Activated CD8-positive, alpha-beta memory T cell treated with anti-CD3 and anti-CD28 coated beads, Interleukin-2, amount 50 U/mL, for 1 hour (primary cell): ENCODE results near the gene SLC6A18.
"Not testable (repeated sequence)": the region's sequence is repeated elsewhere in the genome, so short reads cannot be mapped to it uniquely, and the experiment has no call there.

Source experiments
- DNase-seq: peaks from one replicate; pipeline ENCODE4 v3.0.0-alpha.2; 2020; ENCODE audit errors: extremely low read depth

The SLC6A18 gene

GRCh38 chr5:1254196-1254595 is 29.0 kb downstream of the SLC6A18 start:
- no peak for DNase-seq

- DNase-seq: peak; percentile 8
These were observed 29.9 kb downstream of the SLC6A18 start for GRCh38 chr5:1255081-1255561.

GRCh38 chr5:1256776-1257175 is 31.6 kb downstream of the SLC6A18 start:
- no peak for DNase-seq

- DNase-seq: no peak
These were observed 32.2 kb downstream of the SLC6A18 start for GRCh38 chr5:1257363-1257762.

- DNase-seq: no peak
These were observed 32.7 kb downstream of the SLC6A18 start for GRCh38 chr5:1257841-1258240.

GRCh38 chr5:1259806-1260480 is 34.8 kb downstream of the SLC6A18 start:
- no peak for DNase-seq

GRCh38 chr5:1261643-1262042 is 36.5 kb downstream of the SLC6A18 start:
- no peak for DNase-seq

- no peak for DNase-seq
These were observed 37.2 kb downstream of the SLC6A18 start for GRCh38 chr5:1262381-1262780.

- DNase-seq: no peak
These were observed 39.0 kb downstream of the SLC6A18 start for GRCh38 chr5:1264211-1264610.

GRCh38 chr5:1265026-1265425 is 39.8 kb downstream of the SLC6A18 start:
- DNase-seq: no peak

GRCh38 chr5:1265461-1266455 is 40.6 kb downstream of the SLC6A18 start:
- no peak for DNase-seq

- no peak for DNase-seq
These were observed 41.6 kb downstream of the SLC6A18 start for GRCh38 chr5:1266791-1267190.

- not testable (repeated sequence) for DNase-seq
These were observed 42.3 kb downstream of the SLC6A18 start for GRCh38 chr5:1267464-1267863.

GRCh38 chr5:1268056-1268455 is 42.9 kb downstream of the SLC6A18 start:
- DNase-seq: no peak

- peak; percentile 4 for DNase-seq
These were observed 43.5 kb downstream of the SLC6A18 start for GRCh38 chr5:1268666-1269065.

GRCh38 chr5:1270426-1270825 is 45.2 kb downstream of the SLC6A18 start:
- no peak for DNase-seq

- DNase-seq: no peak
These were observed 46.0 kb downstream of the SLC6A18 start for GRCh38 chr5:1270933-1271914.

- no peak for DNase-seq
These were observed 47.0 kb downstream of the SLC6A18 start for GRCh38 chr5:1272201-1272600.

GRCh38 chr5:1273745-1274144 is 48.6 kb downstream of the SLC6A18 start:
- DNase-seq: no peak

GRCh38 chr5:1274471-1274870 is 49.3 kb downstream of the SLC6A18 start:
- DNase-seq: no peak
